ENCODE results near the gene OR10AD1. TPM values are rescaled to one million over a fixed set of nuclear protein-coding genes. Genes with fewer than 3 reads are reported as not detected.

OR10AD1 gene
- total and polyA plus RNA-seq, 9 of the 15 experiments (the other 6 are each of a cell fraction or from before 2014, with no cell fraction given) = not detected

GRCh38 chr12:48157889-48158370, 45.2 kb downstream of the OR10AD1 start (continued):
- TF ChIP-seq MGA (IDR thresholded peaks at IDR 0.05) (peak; percentile 75), ESRRA (IDR thresholded peaks at IDR 0.05; ENCODE audit: borderline replicate concordance, low read depth) (no peak), TBL1XR1 (IDR thresholded peaks at IDR 0.05; ENCODE audit: low read length in 2 of 2) (no peak), BHLHE40 (IDR thresholded peaks at IDR 0.05; ENCODE audit: low read length) (no peak), SMARCB1 (IDR thresholded peaks at IDR 0.05; ENCODE audit: insufficient read length, low read depth) (no peak), ZNF583 (CRISPR knock-in tag; IDR thresholded peaks at IDR 0.05) (no peak), ATF6 (CRISPR knock-in tag; IDR thresholded peaks at IDR 0.05) (no peak), SMAD1 (IDR thresholded peaks at IDR 0.05; ENCODE audit: low read depth, low read length, partially characterized antibody) (no peak), IRF2 (CRISPR knock-in tag; IDR thresholded peaks at IDR 0.05) (no peak), ZBTB49 (CRISPR knock-in tag; IDR thresholded peaks at IDR 0.05; ENCODE audit: borderline replicate concordance) (no peak), L3MBTL2 (IDR thresholded peaks at IDR 0.05) (peak; percentile 82), NCOA2 (IDR thresholded peaks at IDR 0.05; ENCODE audit: partially characterized antibody in 2 of 2) (no peak), TAF15 (IDR thresholded peaks at IDR 0.05; ENCODE audit: low read depth, low read length) (no peak), KHSRP (IDR thresholded peaks at IDR 0.05) (no peak)

Measured in K562 (cell line).